ENCODE data around the gene TMEM213. TPM values are rescaled to one million over a fixed set of nuclear protein-coding genes. Genes with fewer than 3 reads are reported as not detected.
"Not testable (repeated sequence)": the region's sequence is repeated elsewhere in the genome, so short reads cannot be mapped to it uniquely, and the experiment has no call there.

Gene TMEM213
- total RNA-seq, 1 donor from 2014 or later = not detected

GRCh38 chr7:138776166-138776833, 21.5 kb upstream of the TMEM213 start:
- no peak for DNase-seq (ENCODE audit: low read depth)
- TF ChIP-seq CTCF (IDR thresholded peaks at IDR 0.05; ENCODE audit: insufficient read depth, low read length, poor library complexity, severe bottlenecking) = no peak
- Histone ChIP-seq H3K36me3 (ENCODE audit: control insufficient read depth, insufficient read depth, low read length) (no peaks in the 10 kb centered on the region), H3K27me3 (ENCODE audit: control insufficient read depth, insufficient read depth, low read length) (no peaks in the 10 kb centered on the region), H3K4me3 (ENCODE audit: low read depth, low read length) (no peak overlapping the region)

- no peak for TF ChIP-seq CTCF (IDR thresholded peaks at IDR 0.05; ENCODE audit: insufficient read depth, low read length, poor library complexity, severe bottlenecking)
- no peaks in the 10 kb centered on the region for H3K36me3 ChIP-seq (ENCODE audit: control insufficient read depth, insufficient read depth, low read length)
- no peak for DNase-seq (ENCODE audit: low read depth)
- H3K4me3 ChIP-seq (ENCODE audit: low read depth, low read length) = no peak overlapping the region
- no peaks in the 10 kb centered on the region for H3K27me3 ChIP-seq (ENCODE audit: control insufficient read depth, insufficient read depth, low read length)
These were observed 16.8 kb upstream of the TMEM213 start for GRCh38 chr7:138781004-138781403.

GRCh38 chr7:138784692-138785091, 13.1 kb upstream of the TMEM213 start:
- DNase-seq (ENCODE audit: low read depth) = no peak
- Histone ChIP-seq H3K27me3 (ENCODE audit: control insufficient read depth, insufficient read depth, low read length) (no peaks in the 10 kb centered on the region), H3K4me3 (ENCODE audit: low read depth, low read length) (no peak overlapping the region), H3K36me3 (ENCODE audit: control insufficient read depth, insufficient read depth, low read length) (no peaks in the 10 kb centered on the region)
- TF ChIP-seq CTCF (IDR thresholded peaks at IDR 0.05; ENCODE audit: insufficient read depth, low read length, poor library complexity, severe bottlenecking) = no peak

- Histone ChIP-seq H3K4me3 (ENCODE audit: low read depth, low read length) (no peak overlapping the region), H3K36me3 (ENCODE audit: control insufficient read depth, insufficient read depth, low read length) (no peaks in the 10 kb centered on the region), H3K27me3 (ENCODE audit: control insufficient read depth, insufficient read depth, low read length) (no peaks in the 10 kb centered on the region)
- TF ChIP-seq CTCF (IDR thresholded peaks at IDR 0.05; ENCODE audit: insufficient read depth, low read length, poor library complexity, severe bottlenecking) = no peak
- no peak for DNase-seq (ENCODE audit: low read depth)
These were observed 12.0 kb upstream of the TMEM213 start for GRCh38 chr7:138785587-138786437.

GRCh38 chr7:138796038-138796615, 1.7 kb upstream of the TMEM213 start:
- H3K36me3 ChIP-seq (ENCODE audit: control insufficient read depth, insufficient read depth, low read length) = no peaks in the 10 kb centered on the region
- H3K4me3 ChIP-seq (ENCODE audit: low read depth, low read length) = no peak overlapping the region
- no peak for DNase-seq (ENCODE audit: low read depth)
- no peak for TF ChIP-seq CTCF (IDR thresholded peaks at IDR 0.05; ENCODE audit: insufficient read depth, low read length, poor library complexity, severe bottlenecking)
- H3K27me3 ChIP-seq (ENCODE audit: control insufficient read depth, insufficient read depth, low read length) = no peaks in the 10 kb centered on the region

- not testable (repeated sequence) for H3K4me3 ChIP-seq (ENCODE audit: low read depth, low read length); H3K27me3 ChIP-seq (ENCODE audit: control insufficient read depth, insufficient read depth, low read length); DNase-seq (ENCODE audit: low read depth); H3K36me3 ChIP-seq (ENCODE audit: control insufficient read depth, insufficient read depth, low read length)
These were observed 748 bp upstream of the TMEM213 start for GRCh38 chr7:138797046-138797445.
